ENCODE data around the gene LIPC.
A peak's percentile ranks its signal among the peaks of the same experiment; 100 is the strongest.

LIPC gene

DNA sequence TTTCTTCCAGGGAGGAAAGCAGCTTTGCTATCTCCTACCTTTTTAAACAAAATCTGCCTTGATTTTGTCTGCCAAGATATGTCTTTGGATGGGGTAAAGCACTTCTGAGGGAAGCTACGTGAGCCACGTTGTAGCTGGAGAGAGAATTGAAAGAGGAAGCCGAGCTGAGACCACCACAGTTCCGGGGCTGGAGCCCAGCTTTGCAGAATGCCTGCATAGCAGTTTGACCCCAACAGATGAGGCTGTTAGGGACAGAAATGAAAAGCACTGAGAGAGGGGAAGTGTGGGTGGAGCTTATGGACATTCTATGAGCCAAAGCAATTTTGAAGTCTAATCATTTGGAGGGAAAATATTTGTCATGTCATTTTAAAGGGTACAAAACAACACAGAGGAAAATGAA lies 45.4 kb downstream of the LIPC start:
- peak; percentile 32 for DNase-seq

DNA sequence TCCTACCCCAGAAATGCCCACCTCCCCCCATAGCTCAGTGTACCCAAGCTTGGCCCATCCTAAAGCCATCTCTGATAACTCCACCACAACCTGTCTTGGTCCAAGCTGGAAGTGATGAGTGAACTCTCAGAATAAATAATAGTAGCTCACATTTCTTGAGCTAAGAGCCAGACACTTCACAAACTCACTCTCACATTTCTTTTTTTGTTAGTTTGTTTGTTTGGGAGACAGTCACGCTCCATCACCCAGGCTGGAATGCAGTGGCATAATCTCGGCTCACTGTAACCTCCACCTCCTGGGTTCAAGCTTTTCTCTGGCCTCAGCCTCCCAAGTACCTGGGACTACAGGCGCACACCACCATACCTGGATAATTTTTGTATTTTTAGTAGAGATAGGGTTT lies 46.2 kb downstream of the LIPC start:
- DNase-seq = no peak

DNA sequence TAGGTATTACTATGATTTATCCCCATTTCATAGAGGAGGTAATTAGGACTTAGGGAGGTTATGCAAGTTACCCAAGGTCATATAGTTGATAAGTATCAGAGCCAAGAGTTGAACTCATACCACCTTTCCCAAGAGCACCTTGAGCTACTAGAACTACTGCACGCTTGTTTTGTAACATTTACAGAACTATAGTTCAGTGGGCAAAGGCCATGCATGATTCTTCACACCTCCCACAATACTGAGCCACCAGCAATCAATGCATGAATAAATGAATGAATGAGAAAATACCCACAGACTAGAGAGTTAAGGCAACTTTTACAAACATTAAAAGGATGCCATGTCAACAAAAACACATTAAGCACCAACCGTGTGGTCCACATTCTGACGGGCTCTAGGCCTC lies 46.8 kb downstream of the LIPC start:
- DNase-seq = no peak

DNA sequence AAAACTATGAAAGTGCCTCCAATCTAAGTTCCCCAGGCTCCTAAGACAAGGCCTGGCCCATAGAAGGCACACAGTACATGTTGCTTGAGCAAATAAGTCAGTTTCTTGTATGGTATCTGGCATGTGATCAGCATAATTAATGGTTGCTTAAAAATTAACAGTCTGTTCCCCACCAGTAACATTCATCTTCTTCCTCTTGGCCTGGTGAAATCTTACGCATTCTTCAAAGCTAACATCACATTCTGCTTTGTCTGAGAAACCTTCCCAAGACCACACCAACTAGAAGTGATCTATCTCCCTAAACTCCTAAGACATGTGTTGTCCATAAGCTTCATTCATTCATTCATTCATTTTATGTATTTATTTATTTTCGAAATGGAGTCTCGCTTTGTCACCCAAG lies 48.1 kb downstream of the LIPC start:
- no peak for DNase-seq

DNA sequence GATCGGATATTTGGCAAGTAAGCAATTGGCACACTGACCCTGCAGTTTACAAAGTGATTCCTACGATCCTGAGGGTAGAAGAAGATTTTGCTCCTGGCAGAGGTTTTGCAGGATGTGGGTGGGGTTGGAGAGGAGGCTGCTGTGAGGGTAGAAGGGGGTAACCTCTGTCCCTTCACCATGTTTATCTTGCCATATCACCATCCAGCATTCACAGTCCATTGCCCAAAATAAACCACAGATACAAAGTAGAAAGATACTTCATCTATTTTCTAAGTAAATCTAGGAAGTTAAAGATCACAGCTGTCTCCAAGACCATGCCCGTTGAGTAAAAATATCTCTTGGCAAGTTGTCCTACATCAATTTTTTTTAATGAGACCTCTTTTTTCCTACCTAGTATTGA lies 51.6 kb downstream of the LIPC start:
- DNase-seq = no peak

DNA sequence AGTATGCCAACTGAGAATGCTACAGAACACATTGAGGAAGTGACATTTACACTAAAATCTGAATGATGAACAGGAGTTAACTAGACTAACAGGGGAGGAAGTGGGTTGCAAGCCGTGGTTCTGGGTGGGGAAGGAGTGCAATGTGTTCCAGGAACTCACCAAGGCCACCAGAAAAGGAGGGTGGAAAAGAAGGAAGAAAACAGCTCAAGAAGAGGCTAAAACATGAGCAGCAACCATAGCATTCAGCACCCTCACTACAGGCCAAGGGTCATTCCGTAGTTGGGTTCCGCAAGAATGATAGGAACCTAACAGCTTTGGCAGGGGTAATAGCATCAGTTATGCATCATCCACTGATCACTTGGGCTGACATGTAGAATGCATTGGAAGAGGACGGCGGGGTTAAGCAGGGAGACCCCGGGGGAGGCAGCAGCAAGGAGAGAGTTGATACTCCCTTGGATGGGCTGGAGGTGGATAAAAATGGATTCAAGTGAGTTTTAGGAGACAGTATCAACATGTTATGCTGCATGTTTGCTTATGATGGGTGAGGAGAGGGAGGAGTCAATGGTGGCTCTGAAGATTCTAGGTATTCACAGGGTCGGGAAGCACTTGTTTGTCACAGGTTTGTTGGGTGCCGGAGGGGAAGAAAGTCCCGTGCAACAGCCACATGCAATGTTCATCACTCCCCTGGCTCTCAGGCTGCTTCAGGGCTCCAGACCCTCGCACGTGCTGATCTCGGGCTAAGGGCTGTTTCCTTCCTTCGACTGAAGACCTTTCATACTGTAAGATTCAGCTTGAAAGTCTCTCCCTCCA lies 53.2 kb downstream of the LIPC start:
- DNase-seq = no peak

DNA sequence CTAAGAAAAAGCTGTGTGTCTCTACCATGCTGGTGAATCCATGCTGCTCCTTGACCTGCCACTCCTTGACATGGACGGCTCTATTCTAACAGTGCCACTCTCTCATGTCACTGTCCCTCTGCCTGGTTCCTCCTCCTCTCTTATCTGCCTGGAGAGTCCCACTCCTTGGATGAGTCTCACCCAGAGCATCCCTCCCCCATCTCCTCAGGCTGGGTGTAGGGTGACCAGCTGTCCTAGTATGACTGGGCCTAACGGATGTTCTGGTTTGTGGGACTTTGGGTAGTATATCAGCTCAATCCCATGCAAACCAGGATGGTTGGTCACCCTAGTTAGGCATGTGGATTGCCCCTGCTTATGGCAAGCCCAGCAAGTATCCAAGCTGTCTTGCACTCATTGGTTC lies 54.3 kb downstream of the LIPC start:
- DNase-seq = no peak

DNA sequence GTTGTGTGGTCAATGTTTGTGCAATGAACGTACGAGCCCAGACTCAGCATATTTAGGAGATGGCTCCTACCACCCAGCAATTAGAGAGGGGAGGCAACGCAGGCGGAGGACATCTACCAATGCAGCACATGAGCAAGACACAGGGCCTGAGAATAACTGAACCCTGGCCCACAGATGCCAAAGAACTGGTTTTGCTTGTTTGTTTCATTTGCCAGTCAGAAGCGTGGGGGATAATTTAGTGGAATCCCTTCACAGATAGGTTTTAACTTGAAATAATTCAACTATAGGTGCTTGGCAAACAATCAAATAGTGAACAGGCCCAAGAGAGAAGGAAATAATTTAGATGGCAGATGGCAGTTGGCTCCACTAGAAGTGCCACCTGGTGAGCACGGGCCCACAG lies 54.8 kb downstream of the LIPC start:
- no peak for DNase-seq

DNA sequence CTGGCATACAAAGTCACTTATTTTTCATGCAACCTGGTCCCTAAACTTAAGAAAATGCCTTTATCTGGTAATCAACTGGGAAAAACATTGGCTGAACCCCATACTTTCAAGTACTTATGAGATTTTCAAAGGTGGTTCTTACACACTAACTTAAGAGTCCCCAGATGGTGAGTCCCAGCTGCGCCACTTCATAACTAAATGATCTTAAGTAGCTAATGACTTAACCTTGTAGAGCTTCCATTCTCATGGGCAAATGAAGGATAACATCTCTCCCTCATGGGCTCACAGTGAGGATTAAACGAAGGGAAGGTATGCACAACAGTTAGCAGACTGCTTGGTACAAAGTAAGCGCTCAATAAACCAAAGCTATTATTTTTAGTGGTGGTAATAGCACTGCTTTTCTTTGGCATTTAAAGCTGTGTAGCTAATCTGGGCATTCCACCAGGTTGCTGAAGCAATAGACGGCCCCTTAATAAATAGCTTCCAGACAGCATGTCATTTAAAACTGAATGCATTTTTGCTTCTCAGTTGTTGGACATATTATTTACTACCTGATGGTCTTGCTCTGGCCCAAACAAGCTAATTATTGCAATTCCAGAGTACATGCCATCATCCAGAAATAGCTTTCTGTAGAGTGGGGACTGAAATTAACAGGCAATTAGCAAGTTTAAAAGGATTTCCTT lies 55.4 kb downstream of the LIPC start:
- no peak for DNase-seq

DNA sequence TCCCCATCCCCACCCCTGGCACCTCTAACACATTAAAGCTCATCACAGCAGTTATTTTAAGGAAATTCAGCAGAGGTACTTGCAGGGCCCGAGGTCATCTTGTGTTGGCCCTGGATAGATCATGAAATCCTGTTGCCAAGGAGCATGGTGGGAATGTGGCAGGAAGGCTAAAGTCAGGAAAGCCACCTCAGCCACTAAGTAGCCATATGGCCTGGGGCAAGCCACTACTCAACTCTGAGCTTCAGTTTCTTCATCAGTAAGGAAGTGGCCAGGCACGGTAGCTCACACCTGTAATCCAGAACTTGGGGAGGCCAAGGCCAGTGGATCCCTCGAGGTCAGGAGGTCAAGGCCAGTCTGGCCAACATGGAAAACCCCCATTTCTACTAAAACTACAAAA lies 55.9 kb downstream of the LIPC start:
- no peak for DNase-seq

DNA sequence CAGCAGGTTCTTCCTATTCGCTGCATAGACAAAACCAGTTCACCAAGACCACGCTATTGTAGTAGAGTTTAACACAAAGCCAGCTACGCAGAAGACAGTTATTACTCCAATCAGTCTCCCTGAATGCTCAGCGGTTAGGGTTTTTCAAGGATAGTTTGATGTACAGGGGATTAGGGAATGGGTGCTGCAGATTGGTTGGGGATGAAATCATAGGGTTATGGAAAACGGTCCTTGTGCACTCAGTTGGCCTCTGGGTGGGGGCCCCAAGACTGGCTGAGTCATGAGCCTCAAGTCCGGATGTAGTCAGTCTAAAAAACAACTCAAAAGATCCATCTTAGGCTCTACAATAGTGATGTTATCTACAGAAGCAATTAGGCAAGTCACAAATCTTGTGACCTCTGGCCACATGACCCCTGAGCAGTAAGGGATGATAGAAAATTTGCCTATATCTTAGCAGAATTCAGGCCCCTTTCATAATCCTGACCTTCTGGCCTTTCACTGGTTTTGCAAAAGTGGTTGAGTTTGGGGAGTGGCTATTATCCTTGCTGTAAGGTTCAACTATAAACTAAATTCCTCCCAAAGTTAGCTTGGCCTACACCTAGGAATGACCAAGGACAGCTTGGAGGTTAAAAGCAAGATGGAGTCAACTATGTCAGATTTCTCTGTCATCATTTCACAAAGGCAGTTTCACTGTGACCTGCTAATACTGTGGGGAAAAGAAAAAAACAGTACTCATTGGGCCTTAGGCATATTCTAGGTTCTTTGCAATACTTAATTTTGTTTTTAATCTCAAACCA lies 57.7 kb downstream of the LIPC start:
- no peak for DNase-seq

DNA sequence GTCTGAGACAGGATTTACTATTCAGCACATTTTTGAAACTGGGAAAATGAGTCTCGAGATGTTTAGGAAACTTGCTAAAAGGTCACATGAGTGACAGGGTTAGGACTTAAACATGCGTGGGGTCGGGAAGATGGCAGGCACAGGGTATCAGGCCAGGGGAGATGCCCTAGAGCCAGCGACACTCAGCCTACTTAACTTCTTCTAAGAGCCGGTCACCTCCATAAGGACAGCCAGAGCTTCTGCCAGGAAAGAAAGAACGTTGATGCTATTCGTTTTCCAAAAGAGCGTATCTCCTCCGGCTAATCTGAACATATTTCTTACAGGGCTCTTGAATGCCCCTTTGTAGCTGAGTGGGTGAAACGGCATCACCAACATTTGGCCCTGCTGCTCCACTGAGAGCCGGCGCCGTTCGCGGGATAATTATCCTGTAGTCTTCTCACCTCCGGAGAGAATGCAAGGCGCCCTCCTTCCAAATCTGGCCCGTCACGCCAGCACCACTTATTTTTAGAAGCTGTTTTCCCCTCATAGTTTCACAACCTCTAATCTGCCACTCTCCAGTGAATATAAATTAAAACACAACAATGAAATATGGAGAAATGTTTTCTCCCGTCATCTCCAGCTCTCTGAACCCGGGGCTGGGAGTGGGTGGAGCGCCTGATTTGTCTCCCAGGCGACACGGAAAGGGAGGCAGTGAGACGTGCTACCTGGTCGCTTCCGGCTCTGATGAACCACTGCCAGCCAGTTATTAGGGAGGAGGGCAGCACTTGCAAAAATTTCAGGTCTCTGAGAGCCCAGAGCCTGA lies 58.5 kb downstream of the LIPC start:
- DNase-seq = no peak

DNA sequence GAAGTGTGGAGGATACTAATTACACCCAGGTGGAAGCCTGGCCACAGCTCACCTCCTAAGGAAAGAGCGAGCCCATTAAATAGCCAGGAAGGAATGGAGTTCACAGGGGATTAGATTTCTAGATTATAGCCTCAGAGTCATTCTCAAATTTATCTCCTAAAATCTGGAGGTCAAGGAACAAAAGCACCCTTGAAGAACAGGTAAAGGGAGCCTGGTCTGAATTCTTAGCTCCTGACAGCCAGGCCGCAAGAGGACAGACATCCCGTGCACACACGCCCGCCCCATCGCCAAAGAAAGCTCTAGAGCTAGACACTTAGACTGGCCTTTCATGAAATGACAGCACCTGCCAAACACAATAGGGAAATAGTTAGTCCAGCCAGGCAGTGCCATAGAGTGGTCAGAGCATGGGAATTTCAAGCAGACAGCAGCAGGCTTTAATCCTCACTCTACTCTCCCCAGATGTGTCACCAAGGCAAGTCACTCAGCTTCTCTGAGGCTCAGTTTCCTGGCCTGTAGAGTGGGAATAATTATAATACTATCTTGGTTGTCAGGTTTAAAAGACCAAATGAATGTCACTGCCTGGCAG lies 59.2 kb downstream of the LIPC start:
- no peak for DNase-seq

DNA sequence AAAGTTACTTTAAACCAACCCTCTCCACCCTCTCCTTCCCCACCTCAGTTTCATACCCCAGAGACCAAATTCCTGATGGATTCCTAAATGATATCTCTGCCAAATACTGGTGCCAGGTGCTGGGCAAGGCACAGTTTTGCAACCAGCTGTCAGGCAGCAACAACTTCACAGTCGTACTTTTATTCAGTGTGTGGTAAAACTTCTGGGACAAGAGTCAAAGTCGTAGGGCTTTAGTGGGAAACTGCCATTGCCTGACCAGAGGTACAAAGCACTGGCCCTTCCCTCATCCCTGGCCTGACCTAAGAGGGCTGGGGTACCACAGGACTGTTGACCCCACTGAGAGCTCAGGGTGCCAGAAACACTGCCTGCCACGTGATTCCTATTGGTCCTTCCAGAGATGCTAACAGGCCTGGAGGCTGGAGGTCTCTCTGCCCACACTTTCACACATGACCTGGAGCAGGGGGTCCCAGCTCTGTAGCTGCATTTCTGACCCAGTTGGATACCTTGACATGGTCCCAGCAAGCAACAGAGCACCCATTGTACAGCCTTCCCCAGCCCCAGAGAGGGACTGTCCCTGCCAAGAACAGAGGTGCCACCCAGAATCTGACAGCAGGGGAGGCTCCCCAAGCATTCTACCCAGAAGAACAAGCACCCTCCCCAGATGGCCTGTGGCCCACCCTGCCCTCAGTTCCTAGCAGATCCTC lies 59.9 kb downstream of the LIPC start:
- DNase-seq = no peak

DNA sequence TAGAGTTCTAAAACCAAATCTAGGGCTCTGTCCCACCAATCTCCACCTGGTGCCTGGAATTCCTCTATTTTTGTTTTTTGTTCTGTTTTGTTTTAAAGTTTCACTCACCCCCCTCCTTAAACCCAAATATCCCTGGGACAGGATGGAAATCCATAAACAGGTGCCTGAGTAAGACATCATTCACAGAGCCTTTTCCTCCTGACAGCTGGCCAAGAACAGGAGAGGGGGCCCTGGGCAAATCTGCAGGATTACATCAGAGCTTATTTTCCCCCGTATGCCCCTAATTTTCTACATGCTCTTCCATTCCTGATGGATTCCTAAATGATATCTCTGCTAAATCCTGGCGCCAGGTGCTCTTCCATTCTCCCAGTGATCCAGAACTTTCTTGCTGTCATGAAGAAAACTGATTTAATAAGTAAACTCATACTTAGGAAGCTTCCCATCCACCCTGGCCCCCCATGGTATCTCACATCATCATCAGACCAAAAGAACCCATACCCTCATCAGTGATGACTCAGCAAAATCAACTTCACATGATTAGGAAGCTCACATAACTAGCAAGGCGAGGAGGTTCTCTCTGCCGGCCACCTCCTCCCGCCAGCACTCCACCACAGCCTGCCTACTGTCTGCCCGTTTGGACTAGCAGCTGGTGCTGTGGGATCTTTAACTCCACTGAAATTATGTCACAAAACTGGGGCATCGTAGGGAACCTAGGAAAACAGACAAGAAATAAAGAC lies 61.0 kb downstream of the LIPC start:
- no peak for DNase-seq

DNA sequence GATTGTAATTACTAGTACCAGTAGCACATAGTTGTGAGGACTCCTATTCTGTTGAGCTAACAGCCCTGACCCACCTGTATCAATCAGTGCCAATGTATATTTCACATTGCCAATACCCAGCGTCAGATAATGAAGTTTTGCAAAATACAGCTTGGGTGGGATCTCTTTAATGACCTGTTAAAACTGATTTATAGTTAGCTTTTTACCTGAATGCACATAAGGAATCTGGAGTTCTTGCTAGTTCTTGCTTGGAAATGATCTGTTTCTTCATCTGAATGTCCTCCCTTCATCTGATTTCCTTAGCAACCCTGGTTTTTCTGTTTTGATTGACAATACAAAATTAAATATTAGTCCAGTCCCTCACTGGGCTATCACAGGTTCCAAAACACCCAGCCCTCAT lies 62.8 kb downstream of the LIPC start:
- DNase-seq = no peak

DNA sequence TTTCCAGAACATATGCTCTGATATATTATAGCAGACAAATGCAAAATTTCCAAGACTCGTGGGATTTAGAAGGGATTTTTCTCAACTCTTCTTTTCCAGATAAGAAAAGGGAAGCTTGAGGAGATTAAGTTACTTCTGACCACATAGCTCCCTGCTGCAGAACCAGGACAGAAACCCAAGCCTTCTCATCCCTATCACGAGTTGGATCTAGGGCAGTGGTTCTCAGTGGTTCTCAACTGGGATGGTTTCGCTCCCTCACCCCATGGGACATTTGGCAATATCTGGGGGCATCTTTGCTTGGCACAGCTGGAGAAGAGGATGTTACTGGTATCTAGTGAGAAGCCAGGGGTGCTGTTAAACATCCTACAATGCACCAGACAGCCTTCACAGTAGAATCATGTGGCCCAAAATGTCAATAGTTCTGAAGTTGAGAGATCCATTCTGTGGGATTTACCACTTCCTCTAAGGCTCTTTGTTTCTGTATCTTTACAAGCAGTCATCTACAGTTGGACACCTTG lies 64.2 kb downstream of the LIPC start:
- no peak for DNase-seq

DNA sequence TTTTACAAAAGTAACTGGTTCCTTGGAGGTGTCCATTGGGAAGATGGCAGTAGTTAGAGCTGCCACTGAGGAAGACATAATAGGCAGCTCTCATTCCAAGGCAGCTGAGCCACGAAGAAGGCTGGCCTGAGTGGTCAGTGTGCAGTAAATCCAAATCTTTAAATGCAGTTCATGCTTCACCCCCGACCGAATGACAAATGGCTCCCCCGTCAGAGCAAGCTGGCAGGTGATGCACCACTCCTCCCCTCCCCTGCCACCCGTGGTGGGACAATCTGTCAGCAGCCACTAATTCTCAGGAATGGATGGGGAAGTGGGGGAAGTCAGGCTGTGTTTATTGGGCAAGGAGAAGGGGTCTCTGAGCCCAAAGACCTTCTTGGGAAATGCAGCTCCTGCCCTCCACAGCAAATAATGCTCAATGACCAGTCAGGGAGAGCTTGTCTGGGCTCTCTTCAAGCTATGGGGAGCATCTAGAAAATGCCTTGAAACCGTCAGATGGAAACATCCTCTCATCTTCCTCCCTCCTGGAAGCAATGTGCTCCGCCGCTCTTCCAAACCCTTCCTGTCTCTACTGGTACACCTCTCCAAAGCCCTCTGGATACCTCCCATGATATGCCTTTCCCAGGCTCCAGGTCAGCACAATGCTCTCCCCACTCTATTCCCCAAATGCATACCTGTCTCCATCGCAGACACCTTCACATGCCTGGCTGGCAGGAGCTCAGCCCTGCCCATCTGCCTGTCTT lies 65.4 kb downstream of the LIPC start:
- DNase-seq = no peak

DNA sequence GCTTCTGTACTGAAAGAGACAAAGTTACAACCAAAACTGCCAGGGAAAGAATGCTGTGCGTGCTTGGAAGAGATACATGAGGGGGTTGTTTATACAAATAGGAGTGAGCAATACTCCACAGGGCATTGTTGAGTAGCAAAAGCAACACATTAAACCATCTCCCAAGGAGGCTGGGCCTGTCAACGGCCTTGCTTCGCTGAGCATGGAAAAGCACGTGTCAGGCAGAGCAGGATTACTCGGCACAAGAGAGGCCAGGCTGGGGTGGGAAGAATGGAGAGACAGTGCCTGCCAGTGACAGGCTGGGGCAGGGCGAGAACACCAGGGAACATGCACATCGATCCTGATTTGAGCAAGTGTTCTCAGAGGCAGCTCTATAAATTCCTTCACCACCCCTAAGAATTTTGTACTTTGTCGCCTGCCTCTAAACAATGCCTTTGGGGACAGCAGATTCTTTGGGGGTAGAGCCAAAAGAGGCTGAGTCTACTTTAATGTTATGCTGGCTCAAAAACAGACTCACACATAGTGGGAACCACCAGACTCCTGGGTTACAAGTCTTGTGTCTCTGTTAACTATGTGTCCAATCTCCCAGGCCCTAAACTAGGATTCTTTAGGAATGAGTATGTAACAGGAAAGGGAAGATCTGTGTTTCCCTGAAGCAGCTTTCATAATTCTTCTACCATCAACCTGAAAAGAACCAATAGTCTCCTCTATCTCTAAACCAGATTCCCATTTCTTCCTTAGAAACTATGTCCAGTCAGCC lies 67.2 kb downstream of the LIPC start:
- DNase-seq = no peak

DNA sequence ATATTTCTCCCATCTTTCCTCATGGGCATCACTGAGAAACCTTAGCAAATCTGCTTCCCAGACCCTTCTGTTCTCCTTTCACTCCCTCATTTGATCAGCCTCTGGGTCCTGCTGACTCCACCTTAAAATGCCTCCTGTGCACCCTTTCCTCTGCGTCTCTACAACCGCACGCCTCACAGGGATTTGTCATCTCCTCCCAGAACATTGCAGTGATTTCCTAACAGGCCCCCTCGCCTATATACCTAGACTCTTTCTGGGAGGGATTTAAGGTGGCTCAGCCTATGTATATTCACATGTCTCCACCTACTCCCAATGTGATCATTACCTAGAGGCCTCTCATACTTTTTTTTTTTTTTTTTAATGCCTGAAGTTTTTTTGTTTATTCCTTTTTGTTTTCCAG lies 69.2 kb downstream of the LIPC start:
- no peak for DNase-seq

Data from NCI-H1092 treated with DMSO at 0.1 percent for 48 hours (cell line).